HepG2 (cell line): ENCODE data around the gene LCN1. TPM values are rescaled to one million over a fixed set of nuclear protein-coding genes. Genes with fewer than 3 reads are reported as not detected.

ENCODE experiments used
- ATAC-seq: fragments of 200-7000 bp; cut with Tn5 transposase; 3 replicates; pipeline ENCODE4 v1.9.1; 2020; ENCODE audit warnings: mild to moderate bottlenecking, moderate library complexity
- BruUV-seq: library from RNA; stranded (reverse); fragments of 400-500 nt; replicated peaks from 2 replicates; lab custom pipeline; 2021; lab: Mats Ljungman, UMichigan
- CTCF ChIA-PET: fragments of 300-600 bp; formaldehyde crosslinking; extraction: SDS; loops from one replicate; lab custom pipeline; 2021; ENCODE audit warnings: low total read pairs, inconsistent platforms, low intra/inter-chr PET ratio; lab: Yijun Ruan, JAX
- POLR2A ChIA-PET: fragments of 350-600 bp; sonication (Branson Sonifier 250); formaldehyde crosslinking; loops from one replicate; lab custom pipeline; 2020; ENCODE audit warnings: antibody characterized with exemption, inconsistent platforms; lab: Yijun Ruan, JAX
- DNase-seq: peaks from one replicate; pipeline ENCODE4 v3.0.0-alpha.2; 2015; ENCODE audit warnings: low spot score
- FAIRE-seq: peaks from 3 replicates; lab custom pipeline; 2011; peaks lifted over from hg19 to GRCh38; lab: Jason Lieb, UNC
- H2AFZ ChIP-seq: one replicate; pipeline ENCODE4 v1.6.1; 2011; ENCODE audit warnings: low read length, inconsistent platforms
- H3K27ac ChIP-seq: fragments of 300-600 bp; 3 replicates; pipeline ENCODE4 v1.8.0; 2011; ENCODE audit warnings: mixed run types, mild to moderate bottlenecking, mixed read lengths, low read length, inconsistent platforms; ENCODE audit not compliant: insufficient read depth; ENCODE audit errors: extremely low read length
- H3K27me3 ChIP-seq, 2 experiments: fragments of 200-600 bp in 1 of 2; 2 replicates in 1 of 2; 3 replicates in 1 of 2; pipeline versions ENCODE4 v1.6.0 to v1.8.0; 2011; ENCODE audit warnings: low read length in 2 of 2, mild to moderate bottlenecking in 2 of 2, moderate library complexity in 2 of 2, inconsistent platforms in 1 of 2; ENCODE audit not compliant: insufficient read depth in 2 of 2, control insufficient read depth in 1 of 2
- H3K36me3 ChIP-seq, 2 experiments: fragments of 200-600 bp in 1 of 2; replicated peaks in 1 of 2; 2 replicates in 1 of 2; 3 replicates in 1 of 2; pipeline versions ENCODE4 v1.5.1 to v1.8.0; 2011; ENCODE audit warnings: low read length in 2 of 2, inconsistent platforms in 1 of 2; ENCODE audit not compliant: insufficient read depth in 2 of 2, control insufficient read depth in 1 of 2
- H3K4me1 ChIP-seq: 2 replicates; pipeline ENCODE4 v1.5.1; 2012; ENCODE audit warnings: low read length, inconsistent platforms; ENCODE audit not compliant: insufficient read depth
- H3K4me2 ChIP-seq: 2 replicates; pipeline ENCODE4 v1.6.0; 2011; ENCODE audit warnings: low read depth, low read length, inconsistent platforms
- H3K4me3 ChIP-seq, 3 experiments: fragments of 200-600 bp in 1 of 3; sonication (generic), shearing (Covaris generic) in 1 of 3; replicated peaks in 1 of 3; 2 replicates each; pipeline ENCODE4 v1.5.1; 2011 to 2016; ENCODE audit warnings: low read length in 3 of 3, inconsistent platforms in 2 of 3, low read depth in 2 of 3, mild to moderate bottlenecking in 2 of 3, control low read depth in 1 of 3, mixed read lengths in 1 of 3; ENCODE audit not compliant: insufficient read depth in 1 of 3
- H3K79me2 ChIP-seq: one replicate; pipeline ENCODE4 v1.6.1; 2011; ENCODE audit warnings: low read length, inconsistent platforms; ENCODE audit not compliant: insufficient read depth
- H3K9ac ChIP-seq: 2 replicates; pipeline ENCODE4 v1.6.0; 2011; ENCODE audit warnings: mild to moderate bottlenecking, low read depth, low read length, inconsistent platforms; ENCODE audit not compliant: insufficient read depth
- H3K9me3 ChIP-seq: 2 replicates; pipeline ENCODE4 v1.5.1; 2012; ENCODE audit warnings: mild to moderate bottlenecking, low read length
- H4K20me1 ChIP-seq: 2 replicates; pipeline ENCODE4 v1.6.0; 2011; ENCODE audit warnings: inconsistent platforms, mild to moderate bottlenecking, low read length, moderate library complexity; ENCODE audit not compliant: insufficient read depth
- CREB1 ChIP-seq, 2 experiments: fragments of 450-650 bp in 1 of 2; IDR thresholded peaks; 2 replicates each; pipeline ENCODE4 v1.6.1; 2016 to 2017; ENCODE audit warnings: control low read depth in 1 of 2, mild to moderate bottlenecking in 1 of 2, missing compliant biosample characterization in 1 of 2, missing genetic modification characterization in 1 of 2
- DNMT1 ChIP-seq: sonication (generic); formaldehyde crosslinking; IDR thresholded peaks from 2 replicates; pipeline ENCODE4 v1.5.1; 2020; ENCODE audit warnings: mild to moderate bottlenecking, missing genetic modification reagents
- ERF ChIP-seq: IDR thresholded peaks from 2 replicates; pipeline ENCODE4 v1.6.1; 2018; ENCODE audit warnings: missing biosample characterization, missing genetic modification reagents
- KMT2B ChIP-seq: IDR thresholded peaks from 2 replicates; pipeline ENCODE4 v1.6.1; 2016; ENCODE audit warnings: missing genetic modification reagents, missing compliant biosample characterization
- PRMT3 ChIP-seq: sonication (generic); formaldehyde crosslinking; IDR thresholded peaks from 2 replicates; pipeline ENCODE4 v1.8.1; 2022; ENCODE audit warnings: low read depth, mild to moderate bottlenecking, moderate library complexity, missing genetic modification reagents, borderline replicate concordance
- SETDB1 ChIP-seq: sonication (generic); formaldehyde crosslinking; IDR thresholded peaks from 2 replicates; pipeline ENCODE4 v1.5.1; 2020; ENCODE audit warnings: missing genetic modification reagents, mild to moderate bottlenecking, borderline replicate concordance
- ZNF446 ChIP-seq: sonication (generic); formaldehyde crosslinking; IDR thresholded peaks from 2 replicates; pipeline ENCODE4 v1.5.0; 2020; ENCODE audit warnings: mild to moderate bottlenecking, missing genetic modification reagents
- WGBS: methylation state at CpG from one replicate; pipeline ENCODE4 v1.1.6; 2017; ENCODE audit warnings: low lambda C conversion rate; 5-methylcytosine and 5-hydroxymethylcytosine counted together
- in situ Hi-C: cut with HindIII; loops from 2 replicates; pipeline ENCODE4 v1.10.0; 2017; ENCODE audit warnings: low pct_unique_long_range_greater_than_20kb; ENCODE audit not compliant: extremely low pct_ligation_motif_present
- intact Hi-C: fragments of 100-400 bp; cut with micrococcal nuclease; formaldehyde crosslinking; loops from one replicate; pipeline ENCODE4 v1.10.0; 2022; ENCODE audit not compliant: unreplicated experiment
- polyA plus RNA-seq, 8 experiments: library from polyadenylated mRNA; depleted of rRNA in 3 of 8; stranded (reverse) in 7 of 8; unstranded in 1 of 8; fragments of >200 nt; fragmentation: Illumina TruSeq in 4 of 8; extraction: Trizol in 4 of 8; gene quantifications; 2 replicates each; pipeline versions ENCODE4 v1.2.1 to v1.2.3, GENCODE V29; 2011 to 2016; ENCODE audit warnings: low read depth in 4 of 8, missing spikeins in 1 of 8, mixed read lengths in 1 of 8; ENCODE audit not compliant: insufficient read depth in 1 of 8
- total RNA-seq, 5 experiments: library from RNA; depleted of rRNA; stranded (reverse); fragments of >200 nt; fragmentation: Illumina TruSeq; extraction: Trizol; gene quantifications; 2 replicates each; pipeline ENCODE4 v1.2.3, GENCODE V29; 2016; ENCODE audit warnings: low read depth in 1 of 5
- TF ChIP-seq, protein P1 (sequence below): sonication (generic); IDR thresholded peaks from 2 replicates; pipeline ENCODE4 v1.6.1; 2016; ENCODE audit warnings: low read depth, borderline replicate concordance
- TF ChIP-seq, protein P2 (sequence below): sonication (generic); formaldehyde crosslinking; IDR thresholded peaks from 2 replicates; pipeline ENCODE4 v1.5.1; 2020; ENCODE audit warnings: missing genetic modification reagents, mild to moderate bottlenecking, borderline replicate concordance
- TF ChIP-seq, protein P3 (sequence below): IDR thresholded peaks from 2 replicates; pipeline ENCODE4 v1.6.1; 2012; ENCODE audit warnings: low read depth, low read length, improper control_type of control experiment
- TF ChIP-seq, protein P4 (sequence below): sonication (generic); formaldehyde crosslinking; IDR thresholded peaks from 2 replicates; pipeline ENCODE4 v1.4.0; 2020; ENCODE audit warnings: missing genetic modification reagents, borderline replicate concordance

Gene LCN1
- total and polyA plus RNA-seq, 2 of the 13 experiments (the other 11 are each of a cell fraction or from before 2014, with no cell fraction given) = not detected

DNA sequence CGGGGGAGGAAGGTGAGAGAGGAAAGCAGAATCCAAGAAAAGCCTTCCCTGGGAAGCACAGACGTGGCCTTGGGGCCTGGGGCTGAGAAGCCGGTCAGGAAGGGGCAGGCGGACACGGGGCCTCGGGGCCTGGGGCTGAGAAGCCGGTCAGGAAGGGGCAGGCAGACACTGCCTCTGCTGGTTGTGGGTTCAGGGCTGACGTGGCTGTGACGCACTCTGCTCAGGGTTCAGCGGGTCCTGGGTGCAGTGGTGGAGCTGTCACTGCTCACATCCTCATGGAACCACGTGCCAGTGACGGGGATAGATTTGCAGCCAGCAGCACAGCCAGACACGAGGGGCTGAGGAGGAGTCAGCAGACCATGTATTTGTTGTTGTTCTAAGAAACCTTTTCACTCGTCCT lies 53.1 kb downstream of the LCN1 start:
- H3K27me3 ChIP-seq = peaks cover 6 to 23% of the 10 kb centered on the region in 2 experiments; a peak in 3 of 5 replicates
- no peak overlapping the region for H3K4me2 ChIP-seq
- WGBS = 28% methylated on average over 7 of the region's 14 CpGs
- no peak for DNase-seq
- intact Hi-C loops = no loop called here
- no peaks in the 10 kb centered on the region for H3K9me3 ChIP-seq
- in situ Hi-C loops = no loop called here
- no peak for FAIRE-seq
- no peaks in the 10 kb centered on the region for H3K36me3 ChIP-seq
- no peaks in the 10 kb centered on the region for H3K4me1 ChIP-seq
- CTCF ChIA-PET = no interaction called here
- H3K27ac ChIP-seq = no peak overlapping the region
- no TSS peak for BruUV-seq
- no peak overlapping the region for H3K4me3 ChIP-seq
- H3K79me2 ChIP-seq = no peaks in the 10 kb centered on the region
- no peak overlapping the region for H3K9ac ChIP-seq
- POLR2A ChIA-PET = no interaction called here
- no peaks in the 10 kb centered on the region for H4K20me1 ChIP-seq
- no peak for ATAC-seq
- TF ChIP-seq DNMT1 (CRISPR knock-in tag) = no peak
- TF ChIP-seq, protein P1, sequence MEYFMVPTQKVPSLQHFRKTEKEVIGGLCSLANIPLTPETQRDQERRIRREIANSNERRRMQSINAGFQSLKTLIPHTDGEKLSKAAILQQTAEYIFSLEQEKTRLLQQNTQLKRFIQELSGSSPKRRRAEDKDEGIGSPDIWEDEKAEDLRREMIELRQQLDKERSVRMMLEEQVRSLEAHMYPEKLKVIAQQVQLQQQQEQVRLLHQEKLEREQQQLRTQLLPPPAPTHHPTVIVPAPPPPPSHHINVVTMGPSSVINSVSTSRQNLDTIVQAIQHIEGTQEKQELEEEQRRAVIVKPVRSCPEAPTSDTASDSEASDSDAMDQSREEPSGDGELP = no peak
- no peak for TF ChIP-seq SETDB1
- no peak for TF ChIP-seq ERF
- peak; percentile 23; the same call in 1 of the 2 replicates for TF ChIP-seq CREB1 (IDR thresholded peaks at IDR 0.05)
- no peak for TF ChIP-seq CREB1 (CRISPR knock-in tag; IDR thresholded peaks at IDR 0.05)
- TF ChIP-seq, all 625 proteins: peak for 1
- H2AFZ ChIP-seq = no peak overlapping the region

DNA sequence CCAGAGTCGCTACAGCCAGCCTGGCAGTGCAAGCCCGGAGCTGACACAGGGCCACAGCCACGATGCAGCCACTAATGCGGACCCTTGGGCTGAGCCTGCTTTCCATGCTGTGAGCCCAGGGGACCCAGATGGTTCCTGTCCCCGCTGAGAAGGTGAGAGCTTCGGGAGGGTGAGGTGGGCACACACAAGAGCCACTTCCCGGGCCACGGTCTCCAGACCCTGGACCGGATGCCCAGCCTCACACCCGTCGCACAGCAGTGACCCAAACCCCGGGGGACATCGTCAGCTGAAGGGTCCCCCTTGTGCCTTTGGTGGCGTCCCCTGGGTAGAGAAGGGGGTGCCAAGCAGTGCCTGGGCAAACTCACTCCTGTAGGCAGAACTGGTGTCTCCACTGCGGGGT lies 53.7 kb downstream of the LCN1 start:
- WGBS = no CpG with 5 or more reads among the region's 15 CpGs
- Histone ChIP-seq H3K4me1 (no peaks in the 10 kb centered on the region), H4K20me1 (no peaks in the 10 kb centered on the region), H3K79me2 (no peaks in the 10 kb centered on the region), H3K4me2 (no peak overlapping the region), H3K9ac (no peak overlapping the region), H3K36me3 (no peaks in the 10 kb centered on the region), H3K9me3 (no peaks in the 10 kb centered on the region), H3K4me3 (no peak overlapping the region), H3K27ac (no peak overlapping the region), H2AFZ (no peak overlapping the region), H3K27me3 (peaks cover 6 to 23% of the 10 kb centered on the region in 2 experiments; a peak in 3 of 5 replicates)
- in situ Hi-C loops (no loop called here), intact Hi-C loops (no loop called here)
- no peak for DNase-seq
- ChIA-PET POLR2A (no interaction called here), CTCF (no interaction called here)
- no peak for ATAC-seq
- BruUV-seq = no TSS peak
- no peak for FAIRE-seq
- TF ChIP-seq, protein P2, sequence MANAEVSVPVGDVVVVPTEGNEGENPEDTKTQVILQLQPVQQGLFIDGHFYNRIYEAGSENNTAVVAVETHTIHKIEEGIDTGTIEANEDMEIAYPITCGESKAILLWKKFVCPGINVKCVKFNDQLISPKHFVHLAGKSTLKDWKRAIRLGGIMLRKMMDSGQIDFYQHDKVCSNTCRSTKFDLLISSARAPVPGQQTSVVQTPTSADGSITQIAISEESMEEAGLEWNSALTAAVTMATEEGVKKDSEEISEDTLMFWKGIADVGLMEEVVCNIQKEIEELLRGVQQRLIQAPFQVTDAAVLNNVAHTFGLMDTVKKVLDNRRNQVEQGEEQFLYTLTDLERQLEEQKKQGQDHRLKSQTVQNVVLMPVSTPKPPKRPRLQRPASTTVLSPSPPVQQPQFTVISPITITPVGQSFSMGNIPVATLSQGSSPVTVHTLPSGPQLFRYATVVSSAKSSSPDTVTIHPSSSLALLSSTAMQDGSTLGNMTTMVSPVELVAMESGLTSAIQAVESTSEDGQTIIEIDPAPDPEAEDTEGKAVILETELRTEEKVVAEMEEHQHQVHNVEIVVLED (CRISPR knock-in tag) = no peak
- TF ChIP-seq, protein P3, sequence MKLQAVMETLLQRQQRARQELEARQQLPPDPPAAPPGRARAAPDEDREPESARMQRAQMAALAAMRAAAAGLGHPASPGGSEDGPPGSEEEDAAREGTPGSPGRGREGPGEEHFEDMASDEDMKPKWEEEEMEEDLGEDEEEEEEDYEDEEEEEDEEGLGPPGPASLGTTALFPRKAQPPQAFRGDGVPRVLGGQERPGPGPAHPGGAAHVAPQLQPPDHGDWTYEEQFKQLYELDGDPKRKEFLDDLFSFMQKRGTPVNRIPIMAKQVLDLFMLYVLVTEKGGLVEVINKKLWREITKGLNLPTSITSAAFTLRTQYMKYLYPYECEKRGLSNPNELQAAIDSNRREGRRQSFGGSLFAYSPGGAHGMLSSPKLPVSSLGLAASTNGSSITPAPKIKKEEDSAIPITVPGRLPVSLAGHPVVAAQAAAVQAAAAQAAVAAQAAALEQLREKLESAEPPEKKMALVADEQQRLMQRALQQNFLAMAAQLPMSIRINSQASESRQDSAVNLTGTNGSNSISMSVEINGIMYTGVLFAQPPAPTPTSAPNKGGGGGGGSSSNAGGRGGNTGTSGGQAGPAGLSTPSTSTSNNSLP = no peak
- TF ChIP-seq ZNF446 (CRISPR knock-in tag) = no peak
- TF ChIP-seq, protein P4, sequence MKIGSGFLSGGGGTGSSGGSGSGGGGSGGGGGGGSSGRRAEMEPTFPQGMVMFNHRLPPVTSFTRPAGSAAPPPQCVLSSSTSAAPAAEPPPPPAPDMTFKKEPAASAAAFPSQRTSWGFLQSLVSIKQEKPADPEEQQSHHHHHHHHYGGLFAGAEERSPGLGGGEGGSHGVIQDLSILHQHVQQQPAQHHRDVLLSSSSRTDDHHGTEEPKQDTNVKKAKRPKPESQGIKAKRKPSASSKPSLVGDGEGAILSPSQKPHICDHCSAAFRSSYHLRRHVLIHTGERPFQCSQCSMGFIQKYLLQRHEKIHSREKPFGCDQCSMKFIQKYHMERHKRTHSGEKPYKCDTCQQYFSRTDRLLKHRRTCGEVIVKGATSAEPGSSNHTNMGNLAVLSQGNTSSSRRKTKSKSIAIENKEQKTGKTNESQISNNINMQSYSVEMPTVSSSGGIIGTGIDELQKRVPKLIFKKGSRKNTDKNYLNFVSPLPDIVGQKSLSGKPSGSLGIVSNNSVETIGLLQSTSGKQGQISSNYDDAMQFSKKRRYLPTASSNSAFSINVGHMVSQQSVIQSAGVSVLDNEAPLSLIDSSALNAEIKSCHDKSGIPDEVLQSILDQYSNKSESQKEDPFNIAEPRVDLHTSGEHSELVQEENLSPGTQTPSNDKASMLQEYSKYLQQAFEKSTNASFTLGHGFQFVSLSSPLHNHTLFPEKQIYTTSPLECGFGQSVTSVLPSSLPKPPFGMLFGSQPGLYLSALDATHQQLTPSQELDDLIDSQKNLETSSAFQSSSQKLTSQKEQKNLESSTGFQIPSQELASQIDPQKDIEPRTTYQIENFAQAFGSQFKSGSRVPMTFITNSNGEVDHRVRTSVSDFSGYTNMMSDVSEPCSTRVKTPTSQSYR (CRISPR knock-in tag) = no peak
- no peak for TF ChIP-seq PRMT3
- TF ChIP-seq KMT2B = no peak
